Lower leg skin (tissue), 4 donors: ENCODE results near the gene MYD88. TPM values are rescaled to one million over a fixed set of nuclear protein-coding genes. Genes with fewer than 3 reads are reported as not detected.

Experiments
- DNase-seq, 2 donors: peaks; one replicate each; pipeline ENCODE4 v3.0.0-alpha.2; 2019; ENCODE audit warnings: low spot score in 2 of 2
- H3K4me3 ChIP-seq: fragments of 200-600 bp; sonication (generic); 2 replicates; pipeline ENCODE4 v1.5.1; 2017; ENCODE audit warnings: mild to moderate bottlenecking, low read depth; ENCODE audit not compliant: poor library complexity, severe bottlenecking
- CTCF ChIP-seq, 3 donors: fragments of 450-650 bp; IDR thresholded peaks; one replicate each; pipeline ENCODE4 v1.5.1; 2016; ENCODE audit warnings: antibody characterized with exemption in 3 of 3, mild to moderate bottlenecking in 3 of 3, moderate library complexity in 2 of 3
- POLR2A ChIP-seq, 2 donors: fragments of 450-650 bp; IDR thresholded peaks; one replicate each; pipeline ENCODE4 v1.6.1; 2016 to 2017; ENCODE audit warnings: antibody characterized with exemption in 2 of 2, mild to moderate bottlenecking in 1 of 2, moderate library complexity in 1 of 2
- WGBS, 2 donors: methylation state at CpG; one replicate each; pipeline ENCODE4 v1.1.5; 2018; 5-methylcytosine and 5-hydroxymethylcytosine counted together
- intact Hi-C: fragments of 100-400 bp; cut with DNase I; formaldehyde crosslinking; loops from one replicate; pipeline ENCODE4 v1.15.0; 2023; ENCODE audit warnings: low total_unique reads
- total RNA-seq, 4 donors: library from RNA; depleted of rRNA; stranded (reverse); fragments of >200 nt; gene quantifications; one replicate each; pipeline ENCODE4 v1.1.0, GENCODE V29; 2016

The MYD88 gene
- total RNA-seq, 4 donors from 2014 or later: 22.9 to 32.2 (median 23.6) TPM

GRCh38 chr3:38153221-38153620, 14.8 kb downstream of the MYD88 start:
- DNase-seq: peak in 1 of 2 donors; percentile 45
- intact Hi-C loops: no loop called here
- H3K4me3 ChIP-seq: no peak overlapping the region
- 95 to 100% methylated on average over 2 of the region's 2 CpGs for WGBS, 2 donors
- TF ChIP-seq POLR2A (IDR thresholded peaks at IDR 0.05): no peak
- TF ChIP-seq CTCF (IDR thresholded peaks at IDR 0.05): no peak

GRCh38 chr3:38154033-38154494, 15.6 kb downstream of the MYD88 start:
- H3K4me3 ChIP-seq: no peak overlapping the region
- TF ChIP-seq CTCF (IDR thresholded peaks at IDR 0.05) (no peak), POLR2A (IDR thresholded peaks at IDR 0.05) (no peak)
- intact Hi-C loops: no loop called here
- 39 to 53% methylated on average over 2 of the region's 2 CpGs for WGBS, 2 donors
- peak; percentile 28 to 64 for DNase-seq

- TF ChIP-seq CTCF (IDR thresholded peaks at IDR 0.05): no peak
- TF ChIP-seq POLR2A (IDR thresholded peaks at IDR 0.05): no peak
- H3K4me3 ChIP-seq: no peak overlapping the region
- WGBS, 2 donors: 44 to 49% methylated on average over 2 of the region's 2 CpGs
- peak in 1 of 2 donors; percentile 59 for DNase-seq
- intact Hi-C loops: no loop called here
Measured at GRCh38 chr3:38154625-38155255, 16.3 kb downstream of the MYD88 start.

GRCh38 chr3:38155825-38156224, 17.4 kb downstream of the MYD88 start:
- TF ChIP-seq POLR2A (IDR thresholded peaks at IDR 0.05) (no peak), CTCF (IDR thresholded peaks at IDR 0.05) (no peak)
- intact Hi-C loops: no loop called here
- WGBS, 2 donors: 93 to 96% methylated on average over 2 of the region's 2 CpGs
- H3K4me3 ChIP-seq: no peak overlapping the region
- DNase-seq: no peak

GRCh38 chr3:38157117-38157516, 18.7 kb downstream of the MYD88 start:
- WGBS, 2 donors: 85 to 89% methylated on average over 2 of the region's 2 CpGs
- no peak overlapping the region for H3K4me3 ChIP-seq
- no peak for DNase-seq
- intact Hi-C loops: no loop called here
- TF ChIP-seq POLR2A (IDR thresholded peaks at IDR 0.05): no peak
- TF ChIP-seq CTCF (IDR thresholded peaks at IDR 0.05): no peak

- TF ChIP-seq POLR2A (IDR thresholded peaks at IDR 0.05) (no peak), CTCF (IDR thresholded peaks at IDR 0.05) (no peak)
- intact Hi-C loops: no loop called here
- 69 to 70% methylated on average over 3 of the region's 3 CpGs for WGBS, 2 donors
- H3K4me3 ChIP-seq: no peak overlapping the region
- no peak for DNase-seq
Measured at GRCh38 chr3:38157595-38157994, 19.1 kb downstream of the MYD88 start.
